HG03520 (cell line): ENCODE data around the gene LRIT2.
"Not testable (repeated sequence)": the region's sequence is repeated elsewhere in the genome, so short reads cannot be mapped to it uniquely, and the experiment has no call there.

Source experiments
- ATAC-seq: cut with Tn5 transposase; IDR thresholded peaks from one replicate; pipeline ENCODE4 v1.9.1; 2021; ENCODE audit warnings: mild to moderate bottlenecking, moderate library complexity; ENCODE audit not compliant: unreplicated experiment

LRIT2 gene

GRCh38 chr10:84188815-84189214, 36.5 kb downstream of the LRIT2 start:
- ATAC-seq, result no peak

DNA sequence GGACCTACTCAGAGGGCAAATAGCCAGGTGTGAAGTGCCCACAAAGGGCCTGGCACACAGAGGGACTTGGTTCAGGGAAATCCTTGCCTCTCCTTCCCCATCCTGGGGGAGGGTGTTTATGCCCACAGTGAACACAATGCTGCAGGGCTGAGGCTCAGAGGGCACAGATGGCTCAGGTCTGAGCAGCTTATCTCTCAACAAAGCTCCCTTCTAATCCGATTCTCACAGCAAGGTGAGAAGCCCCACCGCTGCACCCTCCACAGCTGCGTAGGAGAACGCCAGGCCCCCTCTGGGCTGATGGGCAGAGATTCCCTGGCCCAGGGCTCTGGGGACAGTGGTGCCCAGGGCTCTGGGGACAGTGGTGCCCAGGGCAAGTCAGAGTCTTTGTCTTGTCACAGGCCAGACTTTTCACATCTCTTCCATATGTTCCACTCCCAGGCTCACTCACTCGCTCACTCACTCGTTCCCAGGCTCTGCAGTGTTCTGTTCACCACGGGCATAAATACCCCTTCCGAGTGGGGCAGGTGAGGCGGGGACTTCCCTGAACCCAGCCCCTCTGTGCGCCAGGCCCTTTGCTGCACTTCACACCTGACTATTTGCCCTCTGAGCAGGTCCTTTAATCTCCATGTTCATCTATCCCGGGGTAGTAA, 39.7 kb downstream of the LRIT2 start:
- ATAC-seq, result no peak

DNA sequence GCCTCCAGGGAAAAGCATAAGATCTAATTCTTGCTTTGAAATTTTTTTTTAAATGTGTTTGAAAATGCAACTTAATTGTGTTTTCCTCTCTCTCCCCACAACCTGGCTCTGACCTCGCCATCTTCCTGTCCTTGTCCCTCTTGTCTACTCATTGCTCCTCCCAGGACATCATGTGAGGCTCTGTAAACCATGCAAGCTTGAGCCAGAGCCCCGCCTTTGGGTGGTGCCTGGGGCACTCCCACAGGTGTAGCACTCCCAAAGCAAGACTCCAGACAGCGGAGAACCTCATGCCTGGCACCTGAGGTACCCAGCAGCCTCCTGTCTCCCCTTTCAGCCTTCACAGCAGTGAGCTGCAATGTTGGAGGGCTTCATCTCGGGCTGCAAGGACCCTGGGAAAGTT, 40.8 kb downstream of the LRIT2 start:
- no peak for ATAC-seq

DNA sequence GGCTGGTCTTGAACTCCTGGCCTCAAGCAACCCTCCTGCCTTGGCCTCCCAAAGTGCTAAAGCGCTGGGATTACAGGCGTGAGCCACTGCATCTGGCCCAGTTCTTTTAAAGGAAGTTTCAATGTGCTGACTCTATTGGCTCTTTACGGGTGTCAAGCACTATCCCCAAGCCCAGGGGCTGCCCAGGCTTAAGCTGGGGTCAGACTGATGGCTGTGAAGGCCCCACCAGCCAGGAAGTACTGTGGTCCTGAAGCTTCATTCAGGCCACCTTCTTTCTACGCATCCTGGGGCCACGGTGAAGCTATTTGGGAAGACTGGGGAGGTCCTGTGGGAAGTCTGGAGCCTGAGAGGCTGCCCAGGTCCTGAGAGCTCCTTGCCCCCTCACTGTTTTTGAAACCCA, 43.7 kb downstream of the LRIT2 start:
- no peak for ATAC-seq

- ATAC-seq, result not testable (repeated sequence)
These were observed 45.0 kb downstream of the LRIT2 start for GRCh38 chr10:84180386-84180785.

GRCh38 chr10:84179059-84179710, 46.2 kb downstream of the LRIT2 start:
- ATAC-seq, result peak; percentile 90

DNA sequence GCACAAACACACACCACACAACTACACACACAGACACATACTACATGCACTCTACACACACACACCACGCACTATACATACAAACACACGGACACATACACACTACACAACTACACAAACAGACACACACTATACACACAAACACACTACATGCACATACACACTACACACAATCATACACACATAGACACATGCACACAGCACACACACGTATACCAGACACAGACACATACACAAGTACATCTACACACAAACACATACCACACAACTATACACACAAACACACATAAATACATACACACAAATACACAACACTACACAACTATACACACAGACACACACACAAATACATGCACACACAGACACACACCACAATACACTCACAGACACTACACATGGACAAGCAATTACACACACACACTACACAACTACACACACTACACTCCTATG, 47.2 kb downstream of the LRIT2 start:
- no peak for ATAC-seq

DNA sequence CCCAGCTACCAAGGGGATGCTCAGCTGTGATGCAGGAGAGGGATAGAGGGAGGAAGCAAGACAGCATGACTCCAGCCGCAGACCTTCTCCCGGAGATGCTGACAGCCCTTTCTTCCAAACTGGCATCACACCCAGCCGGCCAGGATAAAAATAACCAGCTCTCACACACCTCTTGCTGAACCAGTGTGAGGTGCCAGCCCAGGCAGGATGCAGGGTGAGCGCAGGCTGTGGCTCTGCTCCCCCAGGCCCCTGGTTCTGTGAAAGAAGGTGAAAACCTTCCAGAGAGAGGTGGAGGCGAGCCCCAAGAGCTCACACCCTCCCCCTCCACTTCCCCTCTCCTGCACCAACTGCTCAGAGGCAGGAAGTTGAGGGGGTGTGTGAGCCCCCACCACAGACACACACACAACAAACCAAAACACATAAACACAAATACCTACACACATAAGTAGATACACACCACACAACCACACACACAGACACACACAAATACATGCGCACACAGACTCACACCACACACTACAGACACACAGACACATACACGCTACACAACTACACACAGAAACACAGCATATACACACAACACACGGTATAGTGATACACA, 47.7 kb downstream of the LRIT2 start:
- no peak for ATAC-seq

GRCh38 chr10:84176836-84177474, 48.4 kb downstream of the LRIT2 start:
- no peak for ATAC-seq

GRCh38 chr10:84176351-84176750, 49.0 kb downstream of the LRIT2 start:
- no peak for ATAC-seq

GRCh38 chr10:84175436-84175835, 49.9 kb downstream of the LRIT2 start:
- ATAC-seq, result no peak

DNA sequence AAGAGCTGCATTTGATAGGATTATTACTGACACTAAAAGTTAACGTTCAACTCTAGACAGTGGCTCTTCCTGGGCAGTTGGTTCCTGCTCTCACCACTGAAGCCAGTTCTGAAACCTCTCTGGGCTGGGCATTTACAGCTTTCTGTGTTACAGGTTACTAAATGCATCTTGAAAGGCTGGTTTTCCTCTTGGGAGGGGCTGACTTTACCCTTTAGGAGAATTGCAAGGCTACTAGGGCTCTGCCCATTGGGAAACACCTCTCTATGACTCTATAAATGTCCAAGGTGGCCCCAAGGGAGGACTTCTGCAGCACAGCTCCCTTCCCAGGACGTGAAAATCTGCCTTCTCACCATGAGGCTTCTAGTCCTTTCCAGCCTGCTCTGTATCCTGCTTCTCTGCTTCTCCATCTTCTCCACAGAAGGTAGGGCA, 51.8 kb downstream of the LRIT2 start, which contains the start of gene GPR15LG:
Gene GPR15LG (plus strand): TSS at position 301 of the 429 bp plus-strand sequence. CDS start 51 bp downstream, at position 352.
- ATAC-seq, result no peak

DNA sequence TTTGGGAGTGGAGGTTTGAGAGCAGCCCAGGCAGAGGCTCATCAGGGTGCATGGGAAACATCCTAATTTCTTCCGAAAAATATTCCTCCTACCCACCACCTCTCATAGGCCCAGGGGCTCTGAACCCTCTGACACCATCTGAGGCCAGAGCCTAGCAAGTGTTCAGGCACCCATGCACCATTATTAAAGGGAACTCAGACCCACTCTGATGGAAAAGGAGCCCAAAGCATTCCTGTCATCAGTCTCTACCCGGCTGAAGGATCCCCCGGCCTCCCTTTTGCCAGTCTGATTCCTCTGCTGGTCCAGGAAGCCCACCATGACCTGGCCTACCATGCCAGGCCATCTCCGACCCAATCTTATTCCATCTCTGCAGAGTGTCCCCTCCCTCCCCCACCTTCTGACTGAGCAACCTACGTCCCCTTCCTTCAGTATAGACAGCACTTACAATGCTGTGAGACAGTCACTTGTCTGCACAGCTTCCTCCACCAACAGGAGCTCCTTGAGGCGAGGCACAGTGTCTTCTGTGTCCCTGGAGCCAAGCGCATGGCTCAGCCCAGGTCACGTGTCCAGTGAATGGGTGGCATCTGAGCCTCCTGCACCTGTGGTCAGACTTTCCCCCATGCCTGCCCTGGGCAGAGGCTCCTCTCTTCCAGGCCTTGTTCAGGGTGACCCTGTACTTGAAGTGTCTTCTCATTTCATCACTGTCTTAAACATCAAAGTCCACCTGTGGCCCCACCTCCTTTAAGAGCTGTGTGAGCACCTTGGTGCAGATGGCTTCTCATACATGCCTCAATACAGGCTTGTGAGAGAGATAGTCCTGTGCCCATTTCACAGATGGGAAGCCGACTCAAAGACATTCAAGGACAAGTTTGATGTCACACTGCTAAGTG, 52.6 kb downstream of the LRIT2 start:
- ATAC-seq, result peak; percentile 57

- ATAC-seq, result peak; percentile 33
These were observed 53.5 kb downstream of the LRIT2 start for GRCh38 chr10:84171700-84172466.

GRCh38 chr10:84171237-84171636, 54.1 kb downstream of the LRIT2 start:
- ATAC-seq, result not testable (repeated sequence)
